ENCODE data around the gene BID. TPM values are rescaled to one million over a fixed set of nuclear protein-coding genes. Genes with fewer than 3 reads are reported as not detected.

BID gene
- total RNA-seq, 1 donor from 2014 or later = 35.1 TPM

- no peak overlapping the region for H3K4me3 ChIP-seq (ENCODE audit: insufficient read depth, low read depth, low read length)
- no peaks in the 10 kb centered on the region for H3K4me1 ChIP-seq (ENCODE audit: insufficient read depth, low read length)
- no peak overlapping the region for H3K27ac ChIP-seq (ENCODE audit: low read depth, low read length)
- H3K9ac ChIP-seq (ENCODE audit: low read length) = no peak overlapping the region
- Mint-ChIP-seq H3K4me1 (ENCODE audit: low read depth, unreplicated experiment) (no peaks in the 10 kb centered on the region), H3K4me3 (ENCODE audit: unreplicated experiment) (no peak overlapping the region), H3K9me3 (ENCODE audit: unreplicated experiment) (peaks cover 2% of the 10 kb centered on the region), H3K36me3 (ENCODE audit: low read depth, unreplicated experiment) (peaks cover 6% of the 10 kb centered on the region), H3K27me3 (ENCODE audit: low read depth, unreplicated experiment) (peaks cover 3% of the 10 kb centered on the region), H3K27ac (ENCODE audit: unreplicated experiment) (no peak overlapping the region)
- peaks cover 35% of the 10 kb centered on the region for H4K20me1 ChIP-seq (ENCODE audit: insufficient read depth, low read length)
- no peak overlapping the region for H2AFZ ChIP-seq (ENCODE audit: low read depth, low read length)
- H3K9me3 ChIP-seq (ENCODE audit: insufficient read depth, low read depth, low read length) = no peaks in the 10 kb centered on the region
- DNase-seq (ENCODE audit: low read depth) (no peak), FAIRE-seq (no peak)
- H3K27me3 ChIP-seq (ENCODE audit: insufficient read depth, low read length) = no peaks in the 10 kb centered on the region
- H3K36me3 ChIP-seq (ENCODE audit: insufficient read depth, low read length) = peaks cover 2% of the 10 kb centered on the region
- TF ChIP-seq EZH2 (IDR thresholded peaks at IDR 0.05; ENCODE audit: insufficient read depth, low read length) (no peak), CTCF (IDR thresholded peaks at IDR 0.05; ENCODE audit: insufficient read depth, low read depth, low read length) (no peak)
- H3K79me2 ChIP-seq (ENCODE audit: insufficient read depth, low read length) = no peaks in the 10 kb centered on the region
- H3K4me2 ChIP-seq (ENCODE audit: low read length) = no peak overlapping the region
Observed at GRCh38 chr22:17741866-17742526, 32.3 kb downstream of the BID start.

- no peak overlapping the region for H2AFZ ChIP-seq (ENCODE audit: low read depth, low read length)
- TF ChIP-seq EZH2 (IDR thresholded peaks at IDR 0.05; ENCODE audit: insufficient read depth, low read length) (no peak), CTCF (IDR thresholded peaks at IDR 0.05; ENCODE audit: insufficient read depth, low read depth, low read length) (no peak)
- Mint-ChIP-seq H3K27ac (ENCODE audit: unreplicated experiment) (no peak overlapping the region), H3K4me3 (ENCODE audit: unreplicated experiment) (no peak overlapping the region), H3K9me3 (ENCODE audit: unreplicated experiment) (no peaks in the 10 kb centered on the region), H3K36me3 (ENCODE audit: low read depth, unreplicated experiment) (peaks cover 4% of the 10 kb centered on the region), H3K4me1 (ENCODE audit: low read depth, unreplicated experiment) (peaks cover 6% of the 10 kb centered on the region), H3K27me3 (ENCODE audit: low read depth, unreplicated experiment) (no peaks in the 10 kb centered on the region)
- no peaks in the 10 kb centered on the region for H3K9me3 ChIP-seq (ENCODE audit: insufficient read depth, low read depth, low read length)
- H4K20me1 ChIP-seq (ENCODE audit: insufficient read depth, low read length) = peaks cover 24% of the 10 kb centered on the region
- H3K4me1 ChIP-seq (ENCODE audit: insufficient read depth, low read length) = peaks cover 2% of the 10 kb centered on the region
- DNase-seq (ENCODE audit: low read depth) (no peak), FAIRE-seq (no peak)
- H3K9ac ChIP-seq (ENCODE audit: low read length) = no peak overlapping the region
- H3K4me2 ChIP-seq (ENCODE audit: low read length) = no peak overlapping the region
- no peak overlapping the region for H3K27ac ChIP-seq (ENCODE audit: low read depth, low read length)
- peaks cover 12% of the 10 kb centered on the region for H3K36me3 ChIP-seq (ENCODE audit: insufficient read depth, low read length)
- no peaks in the 10 kb centered on the region for H3K79me2 ChIP-seq (ENCODE audit: insufficient read depth, low read length)
- H3K27me3 ChIP-seq (ENCODE audit: insufficient read depth, low read length) = no peaks in the 10 kb centered on the region
- H3K4me3 ChIP-seq (ENCODE audit: insufficient read depth, low read depth, low read length) = no peak overlapping the region
Observed at GRCh38 chr22:17739196-17739975, 34.9 kb downstream of the BID start.
